GM10266 (cell line): ENCODE data around the gene ZNF365.
"Not testable (repeated sequence)": the region's sequence is repeated elsewhere in the genome, so short reads cannot be mapped to it uniquely, and the experiment has no call there.

ENCODE experiments used
- DNase-seq: peaks from one replicate; pipeline ENCODE4 v3.0.0; 2012; ENCODE audit errors: extremely low spot score
- TF ChIP-seq, protein P1 (sequence below): IDR thresholded peaks from 2 replicates; pipeline ENCODE4 v1.5.1; 2012; ENCODE audit warnings: mild to moderate bottlenecking, low read depth; ENCODE audit not compliant: control insufficient read depth, insufficient read depth; ENCODE audit errors: missing control alignments

Gene ZNF365

DNA sequence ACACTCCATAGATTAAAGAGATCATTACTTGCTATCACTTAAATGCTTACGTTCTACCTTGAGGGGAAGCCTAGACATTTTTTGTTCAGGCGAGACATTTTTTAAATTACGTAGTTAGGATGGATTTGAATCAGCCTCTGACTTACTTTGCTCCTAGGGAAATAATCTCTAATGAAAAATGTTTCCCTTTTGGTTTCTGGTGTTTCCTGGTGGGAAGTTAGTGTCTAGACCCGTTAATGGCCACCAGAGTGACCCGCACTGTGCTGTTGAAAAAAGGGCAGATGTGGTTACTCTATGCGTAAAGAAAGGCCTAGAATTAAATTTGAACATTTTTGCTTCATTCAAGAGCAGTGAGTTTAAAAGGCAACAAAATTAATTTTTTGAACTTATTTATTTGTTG is 3.8 kb downstream of the ZNF365 start:
- TF ChIP-seq, protein P1, sequence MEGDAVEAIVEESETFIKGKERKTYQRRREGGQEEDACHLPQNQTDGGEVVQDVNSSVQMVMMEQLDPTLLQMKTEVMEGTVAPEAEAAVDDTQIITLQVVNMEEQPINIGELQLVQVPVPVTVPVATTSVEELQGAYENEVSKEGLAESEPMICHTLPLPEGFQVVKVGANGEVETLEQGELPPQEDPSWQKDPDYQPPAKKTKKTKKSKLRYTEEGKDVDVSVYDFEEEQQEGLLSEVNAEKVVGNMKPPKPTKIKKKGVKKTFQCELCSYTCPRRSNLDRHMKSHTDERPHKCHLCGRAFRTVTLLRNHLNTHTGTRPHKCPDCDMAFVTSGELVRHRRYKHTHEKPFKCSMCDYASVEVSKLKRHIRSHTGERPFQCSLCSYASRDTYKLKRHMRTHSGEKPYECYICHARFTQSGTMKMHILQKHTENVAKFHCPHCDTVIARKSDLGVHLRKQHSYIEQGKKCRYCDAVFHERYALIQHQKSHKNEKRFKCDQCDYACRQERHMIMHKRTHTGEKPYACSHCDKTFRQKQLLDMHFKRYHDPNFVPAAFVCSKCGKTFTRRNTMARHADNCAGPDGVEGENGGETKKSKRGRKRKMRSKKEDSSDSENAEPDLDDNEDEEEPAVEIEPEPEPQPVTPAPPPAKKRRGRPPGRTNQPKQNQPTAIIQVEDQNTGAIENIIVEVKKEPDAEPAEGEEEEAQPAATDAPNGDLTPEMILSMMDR, result no peak
- no peak for DNase-seq

GRCh38 chr10:62378877-62379276 is 4.7 kb downstream of the ZNF365 start:
- not testable (repeated sequence) for DNase-seq

DNA sequence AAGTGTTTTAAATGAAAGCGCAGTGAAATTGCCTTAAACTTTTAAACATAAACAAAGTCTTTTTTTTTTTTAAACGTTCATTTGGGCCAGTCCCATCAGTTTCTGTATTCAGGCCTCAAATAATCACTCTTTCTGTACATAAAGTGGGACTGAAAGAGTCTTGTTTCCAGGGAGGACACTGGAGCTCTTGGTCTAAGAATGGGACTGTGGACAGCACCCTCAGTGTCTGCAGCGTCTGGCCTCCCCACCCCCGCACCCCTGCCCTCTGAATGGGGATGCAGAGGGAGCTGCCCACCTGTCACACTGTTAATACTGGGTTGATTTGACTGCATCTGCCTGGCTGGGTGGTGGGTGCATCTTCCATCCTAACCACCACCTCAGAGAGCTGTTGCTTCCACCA is 5.2 kb downstream of the ZNF365 start:
- TF ChIP-seq, protein P1, result no peak
- no peak for DNase-seq

DNA sequence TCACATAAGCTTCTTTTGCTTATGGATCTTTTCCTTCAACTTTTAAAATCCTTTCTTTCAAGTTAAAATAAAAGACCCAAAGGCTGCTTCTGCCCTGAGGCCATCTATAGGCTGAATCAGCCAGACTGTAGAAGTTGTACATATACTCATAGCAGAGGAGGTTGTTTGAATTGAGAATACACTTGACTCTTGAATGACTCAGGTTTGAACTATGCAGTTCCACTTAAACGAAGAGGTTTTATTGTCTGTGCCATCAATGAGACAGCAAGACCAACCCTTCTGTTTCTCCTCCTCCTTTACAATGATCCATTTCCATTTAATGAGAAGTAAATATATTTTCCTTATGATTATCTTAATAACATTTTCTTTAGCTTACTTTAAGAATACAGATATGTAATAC is 5.8 kb downstream of the ZNF365 start:
- no peak for DNase-seq
- TF ChIP-seq, protein P1, result no peak

DNA sequence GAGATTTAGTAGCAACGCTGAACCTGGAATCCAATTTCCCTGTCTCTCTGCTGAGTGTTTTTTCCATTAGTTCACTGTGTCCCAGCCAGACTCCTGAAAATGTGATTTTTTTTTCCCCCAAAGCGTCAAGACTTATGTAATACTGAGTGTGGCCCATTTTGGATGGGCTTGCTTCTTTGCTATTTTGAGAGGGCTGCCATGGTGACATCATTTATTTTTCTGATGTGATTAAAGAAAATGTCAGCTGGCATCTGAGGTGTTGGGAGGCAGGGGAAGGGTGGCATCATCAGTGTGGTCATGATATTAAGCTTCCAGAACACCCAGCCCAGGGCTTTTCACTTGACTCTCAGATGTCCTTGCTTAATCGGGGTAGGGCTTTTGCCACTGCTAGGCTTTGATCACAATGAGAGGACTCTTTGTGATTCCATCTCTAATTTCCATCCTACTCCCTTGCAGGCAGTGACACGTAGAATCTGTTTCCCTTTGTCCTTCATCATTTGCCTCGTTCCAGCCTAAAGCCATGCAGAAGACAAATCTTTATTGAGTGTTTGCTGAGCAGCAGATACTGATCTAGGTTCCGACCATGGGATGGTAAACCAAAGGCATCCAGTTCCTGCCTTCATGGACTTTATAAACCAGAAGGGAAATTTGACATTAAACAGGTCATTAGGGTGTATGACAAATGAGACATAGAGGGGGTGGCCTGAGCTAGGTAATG is 7.4 kb downstream of the ZNF365 start:
- no peak for DNase-seq
- TF ChIP-seq, protein P1, result no peak

GRCh38 chr10:62382831-62383230 is 8.7 kb downstream of the ZNF365 start:
- TF ChIP-seq, protein P1, result no peak
- DNase-seq, result no peak

DNA sequence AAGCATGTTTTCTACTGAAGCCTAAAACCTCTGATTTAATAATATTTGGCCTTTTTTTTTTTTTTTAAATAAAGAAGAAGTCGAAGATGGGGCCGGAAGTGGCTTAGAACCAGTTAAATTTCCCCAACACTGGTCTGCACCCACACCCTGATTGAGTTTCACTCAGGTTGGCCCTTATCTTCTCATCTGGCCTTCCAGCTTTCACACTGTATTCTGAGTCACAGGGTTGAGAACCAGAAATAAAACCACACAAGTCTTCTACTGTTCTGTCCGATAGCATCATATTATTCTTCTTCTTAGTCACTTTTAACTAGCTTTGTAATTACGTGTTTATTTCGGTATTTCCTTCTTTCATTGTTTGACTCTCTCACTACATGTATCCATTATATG is 9.9 kb downstream of the ZNF365 start:
- no peak for DNase-seq
- TF ChIP-seq, protein P1, result no peak

DNA sequence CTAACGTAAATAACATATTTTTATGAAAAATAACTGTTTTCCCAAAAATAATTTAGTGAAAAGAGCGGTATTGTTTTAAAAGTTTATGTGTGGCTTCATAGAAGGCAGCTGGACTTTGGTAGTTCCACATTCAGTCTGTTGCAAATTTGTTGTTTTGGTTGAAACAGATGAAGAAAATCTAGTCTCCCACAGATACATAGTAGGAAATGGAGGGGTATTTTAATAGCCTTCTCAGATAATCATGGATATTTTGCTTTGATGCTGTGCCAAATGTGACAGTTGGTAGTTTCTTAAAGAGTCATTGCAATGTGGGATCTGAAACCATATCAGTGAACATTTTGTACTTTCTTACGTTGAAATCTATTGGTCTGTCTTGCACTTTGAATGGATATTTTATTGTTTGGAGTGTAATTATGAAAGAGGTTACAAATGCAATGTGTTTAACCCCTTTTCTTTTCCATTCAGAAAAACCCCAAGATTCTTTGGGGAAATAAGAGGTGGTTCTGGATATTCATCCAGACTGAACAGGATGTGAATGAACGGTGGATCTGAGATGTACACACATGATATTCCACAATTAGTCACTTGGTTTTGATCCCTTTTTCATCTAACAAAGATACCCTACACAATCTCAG is 10.4 kb downstream of the ZNF365 start:
- TF ChIP-seq, protein P1, result no peak
- DNase-seq, result no peak
